Body of pancreas (tissue), 4 donors: Measurements from ENCODE around the gene SCRG1. TPM values are rescaled to one million over a fixed set of nuclear protein-coding genes. Genes with fewer than 3 reads are reported as not detected.

Experiments used
- ATAC-seq: fragments of 150-250 bp; one replicate; pipeline ENCODE4 v1.9.1; 2016
- DNase-seq, 4 donors: peaks; one replicate each; pipeline ENCODE4 v3.0.0-alpha.2; 2019
- H3K27ac ChIP-seq, 4 donors: fragments of 200-600 bp; sonication (generic); 1 replicate in 3 of 4; 2 replicates in 1 of 4; pipeline versions ENCODE4 v1.5.1 to v1.6.1; 2016 to 2019; ENCODE audit warnings: mild to moderate bottlenecking in 1 of 4, mixed read lengths in 1 of 4, moderate library complexity in 1 of 4
- H3K27me3 ChIP-seq, 2 donors: fragments of 200-600 bp; sonication (generic); one replicate each; pipeline ENCODE4 v1.6.0; 2016; ENCODE audit warnings: mild to moderate bottlenecking in 1 of 2
- H3K36me3 ChIP-seq, 2 donors: fragments of 200-600 bp; sonication (generic); replicated peaks in 1 of 2; 2 replicates each; pipeline ENCODE4 v1.5.1; 2016; ENCODE audit warnings: low read depth in 2 of 2; ENCODE audit not compliant: insufficient read depth in 1 of 2
- H3K4me1 ChIP-seq: fragments of 200-600 bp; sonication (generic); one replicate; pipeline ENCODE4 v1.6.0; 2016
- H3K4me3 ChIP-seq, 2 donors: fragments of 200-600 bp; sonication (generic); 1 replicate in 1 of 2; 2 replicates in 1 of 2; pipeline ENCODE4 v1.5.1; 2016 to 2019
- H3K9me3 ChIP-seq, 3 donors: fragments of 200-600 bp; sonication (generic); 1 replicate in 2 of 3; 2 replicates in 1 of 3; pipeline ENCODE4 v1.5.1; 2016
- POLR2A ChIP-seq, 3 donors: fragments of 450-650 bp; IDR thresholded peaks; one replicate each; pipeline ENCODE4 v1.6.1; 2016; ENCODE audit warnings: antibody characterized with exemption in 3 of 3, mild to moderate bottlenecking in 2 of 3
- WGBS, 2 donors: methylation state at CpG; one replicate each; pipeline ENCODE4 v1.1.5; 2017; 5-methylcytosine and 5-hydroxymethylcytosine counted together
- intact Hi-C: fragments of 100-400 bp; cut with DNase I; formaldehyde crosslinking; loops from one replicate; pipeline ENCODE4 v1.15.1; 2023
- total RNA-seq, 2 donors: library from RNA; depleted of rRNA; stranded (reverse); fragments of >200 nt; gene quantifications; one replicate each; pipeline ENCODE4 v1.1.0, GENCODE V29; 2016
- TF ChIP-seq, protein P1 (sequence below), 7 experiments: fragments of 450-650 bp in 4 of 7; fragments of 200-600 bp in 3 of 7; sonication (generic) in 3 of 7; IDR thresholded peaks; one replicate each; pipeline ENCODE4 v1.5.1; 2016 to 2019; ENCODE audit warnings: antibody characterized with exemption in 7 of 7

The SCRG1 gene
- total RNA-seq, 2 donors from 2014 or later, result not detected

DNA sequence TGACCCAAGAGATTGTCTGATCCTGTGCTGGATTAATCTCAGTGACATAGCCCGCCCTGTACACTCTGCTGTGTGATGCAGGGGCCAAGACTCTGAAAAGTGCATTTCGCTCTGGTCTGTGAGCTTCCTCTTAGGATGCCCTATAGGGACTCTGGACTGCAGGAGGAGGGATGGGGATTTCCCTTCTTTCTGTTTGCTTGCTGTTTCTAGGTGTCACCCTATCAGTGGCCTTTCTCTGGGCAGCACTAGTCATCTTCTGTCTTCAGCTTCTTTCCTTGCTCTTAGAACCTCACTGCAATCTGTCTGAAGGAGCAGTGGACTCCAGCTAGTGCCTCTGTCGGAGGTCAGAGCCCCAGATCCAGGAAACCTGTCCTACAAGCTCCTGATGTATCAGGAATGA is 34.5 kb upstream of the SCRG1 start:
- H3K9me3 ChIP-seq, result no peaks in the 10 kb centered on the region
- no peak overlapping the region for H3K27ac ChIP-seq
- 67 to 90% methylated on average over 3 of the region's 3 CpGs for WGBS, 2 donors
- no peaks in the 10 kb centered on the region for H3K36me3 ChIP-seq
- no peak for DNase-seq
- H3K4me3 ChIP-seq, result no peak overlapping the region
- no peaks in the 10 kb centered on the region for H3K4me1 ChIP-seq
- intact Hi-C loops, result no loop called here
- TF ChIP-seq, protein P1, sequence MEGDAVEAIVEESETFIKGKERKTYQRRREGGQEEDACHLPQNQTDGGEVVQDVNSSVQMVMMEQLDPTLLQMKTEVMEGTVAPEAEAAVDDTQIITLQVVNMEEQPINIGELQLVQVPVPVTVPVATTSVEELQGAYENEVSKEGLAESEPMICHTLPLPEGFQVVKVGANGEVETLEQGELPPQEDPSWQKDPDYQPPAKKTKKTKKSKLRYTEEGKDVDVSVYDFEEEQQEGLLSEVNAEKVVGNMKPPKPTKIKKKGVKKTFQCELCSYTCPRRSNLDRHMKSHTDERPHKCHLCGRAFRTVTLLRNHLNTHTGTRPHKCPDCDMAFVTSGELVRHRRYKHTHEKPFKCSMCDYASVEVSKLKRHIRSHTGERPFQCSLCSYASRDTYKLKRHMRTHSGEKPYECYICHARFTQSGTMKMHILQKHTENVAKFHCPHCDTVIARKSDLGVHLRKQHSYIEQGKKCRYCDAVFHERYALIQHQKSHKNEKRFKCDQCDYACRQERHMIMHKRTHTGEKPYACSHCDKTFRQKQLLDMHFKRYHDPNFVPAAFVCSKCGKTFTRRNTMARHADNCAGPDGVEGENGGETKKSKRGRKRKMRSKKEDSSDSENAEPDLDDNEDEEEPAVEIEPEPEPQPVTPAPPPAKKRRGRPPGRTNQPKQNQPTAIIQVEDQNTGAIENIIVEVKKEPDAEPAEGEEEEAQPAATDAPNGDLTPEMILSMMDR (IDR thresholded peaks at IDR 0.05), result no peak
- TF ChIP-seq POLR2A (IDR thresholded peaks at IDR 0.05), result no peak
- ATAC-seq, result no peak
- no peaks in the 10 kb centered on the region for H3K27me3 ChIP-seq

DNA sequence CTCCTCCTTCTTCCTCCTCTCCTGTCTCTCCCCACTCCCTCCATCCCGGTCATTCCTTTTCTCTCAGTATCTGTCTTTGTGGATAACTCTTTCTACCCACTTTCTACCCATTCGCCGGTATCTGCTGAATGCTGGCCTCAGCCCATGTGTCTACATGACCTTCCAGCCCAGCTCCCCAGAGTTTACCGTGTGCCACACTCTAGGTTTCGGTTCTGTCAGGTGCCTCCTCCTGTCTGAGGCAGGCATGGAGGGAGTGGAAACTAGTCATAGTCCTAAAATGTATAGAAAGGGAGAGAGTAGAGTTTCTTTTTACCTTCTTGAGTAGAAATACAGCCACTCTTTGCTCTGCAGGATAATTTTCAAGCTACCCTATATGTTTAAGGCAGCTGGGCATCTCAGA is 33.5 kb upstream of the SCRG1 start:
- intact Hi-C loops, result no loop called here
- Histone ChIP-seq H3K27ac (no peak overlapping the region), H3K27me3 (no peaks in the 10 kb centered on the region), H3K9me3 (no peaks in the 10 kb centered on the region), H3K4me1 (no peaks in the 10 kb centered on the region), H3K36me3 (no peaks in the 10 kb centered on the region), H3K4me3 (no peak overlapping the region)
- ATAC-seq, result no peak
- TF ChIP-seq, protein P1 (IDR thresholded peaks at IDR 0.05), result no peak
- no peak for TF ChIP-seq POLR2A (IDR thresholded peaks at IDR 0.05)
- WGBS, 2 donors, result 85 to 87% methylated on average over 5 of the region's 5 CpGs
- no peak for DNase-seq

DNA sequence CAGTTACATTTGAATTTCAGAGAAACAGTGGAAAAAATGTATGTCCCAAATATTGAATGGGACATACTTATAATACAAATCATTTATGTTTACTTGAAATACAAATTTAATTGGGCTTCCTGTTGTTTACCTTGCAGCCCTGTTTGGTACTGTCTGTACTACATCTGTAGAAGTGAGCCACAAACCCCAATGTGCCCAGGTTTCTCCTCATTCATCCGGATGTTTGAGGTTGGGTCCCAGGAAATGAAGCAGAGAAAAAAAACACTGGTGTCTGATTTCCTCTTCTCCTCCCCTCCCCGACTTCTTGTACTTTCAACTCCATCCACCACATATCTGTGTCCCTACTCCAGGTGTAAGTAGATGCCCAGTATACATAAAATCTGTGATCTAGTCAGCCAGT is 27.1 kb upstream of the SCRG1 start:
- DNase-seq (no peak), ATAC-seq (no peak)
- H3K27me3 ChIP-seq, result no peaks in the 10 kb centered on the region
- H3K36me3 ChIP-seq, result no peaks in the 10 kb centered on the region
- H3K4me1 ChIP-seq, result no peaks in the 10 kb centered on the region
- H3K27ac ChIP-seq, result no peak overlapping the region
- H3K4me3 ChIP-seq, result no peak overlapping the region
- no peaks in the 10 kb centered on the region for H3K9me3 ChIP-seq
- no peak for TF ChIP-seq POLR2A (IDR thresholded peaks at IDR 0.05)
- TF ChIP-seq, protein P1 (IDR thresholded peaks at IDR 0.05), result no peak
- 71 to 91% methylated on average over 2 of the region's 2 CpGs for WGBS, 2 donors
- intact Hi-C loops, result no loop called here

DNA sequence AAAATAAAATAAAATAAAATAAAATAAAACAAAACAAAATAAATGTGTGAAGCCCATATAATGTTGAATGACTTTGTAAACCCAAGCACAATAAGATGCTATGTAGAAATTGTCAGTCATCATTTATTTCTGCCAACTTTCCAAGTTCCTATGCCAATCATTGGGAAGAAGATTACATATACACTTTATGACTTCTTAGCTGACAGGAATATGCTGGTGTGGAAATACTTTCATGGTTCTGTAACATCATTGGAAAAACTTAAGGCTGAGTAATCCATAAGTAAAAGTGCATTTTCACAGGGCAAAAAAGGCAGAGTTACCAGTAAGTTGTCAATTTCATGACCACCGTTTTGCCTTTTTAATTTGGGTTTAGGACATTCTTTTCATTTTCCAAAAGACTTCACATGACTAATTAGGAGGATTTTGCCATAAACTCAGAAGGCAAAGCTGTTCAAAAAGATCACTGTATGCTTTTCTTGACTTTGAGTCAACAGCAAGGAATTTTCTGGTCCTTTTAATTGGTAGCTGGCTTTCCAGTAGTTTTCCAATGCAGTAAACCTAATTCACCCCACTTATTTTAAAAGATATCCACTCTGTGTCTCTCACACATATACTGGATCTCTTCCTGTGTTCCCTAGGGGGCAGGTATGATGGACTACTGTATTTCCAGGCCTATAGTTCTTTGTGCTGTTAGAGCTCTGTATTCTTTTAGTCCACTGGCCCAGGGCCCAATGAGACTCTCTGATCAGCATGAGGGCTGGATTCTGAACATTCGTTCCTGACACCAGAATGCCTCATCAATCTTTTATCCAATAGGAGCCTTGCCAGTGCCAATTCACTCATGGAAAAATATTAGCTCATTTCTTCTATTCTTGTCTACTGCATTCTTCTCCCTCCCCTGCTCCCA is 26.2 kb upstream of the SCRG1 start:
- Histone ChIP-seq H3K27me3 (no peaks in the 10 kb centered on the region), H3K27ac (no peak overlapping the region), H3K4me3 (no peak overlapping the region), H3K4me1 (peaks cover 3% of the 10 kb centered on the region), H3K36me3 (no peaks in the 10 kb centered on the region), H3K9me3 (no peaks in the 10 kb centered on the region)
- WGBS, 2 donors, result 54 to 66% methylated on average over 2 of the region's 2 CpGs
- DNase-seq (no peak), ATAC-seq (no peak)
- intact Hi-C loops, result no loop called here
- TF ChIP-seq POLR2A (IDR thresholded peaks at IDR 0.05), result no peak
- TF ChIP-seq, protein P1 (IDR thresholded peaks at IDR 0.05), result no peak

DNA sequence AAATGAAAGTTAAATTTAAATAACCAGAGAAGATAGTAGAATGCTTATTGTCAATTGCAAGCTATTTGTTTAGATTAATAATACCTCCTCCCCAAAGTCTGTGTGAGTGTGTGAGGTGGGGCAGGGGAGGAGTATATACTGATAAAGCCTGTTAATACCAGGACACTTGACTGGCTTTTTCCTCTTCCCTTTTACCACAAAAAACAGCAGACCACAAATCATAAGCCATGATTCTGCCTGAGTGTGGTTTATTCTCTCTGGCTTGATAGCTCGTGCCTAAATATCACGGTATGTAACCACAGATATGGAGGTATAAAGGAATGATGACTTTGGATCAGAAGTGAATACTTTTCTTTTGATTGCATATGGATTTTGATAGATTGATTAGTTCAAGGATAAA is 21.9 kb upstream of the SCRG1 start:
- H3K4me3 ChIP-seq, result no peak overlapping the region
- TF ChIP-seq, protein P1 (IDR thresholded peaks at IDR 0.05), result no peak
- TF ChIP-seq POLR2A (IDR thresholded peaks at IDR 0.05), result no peak
- WGBS, 2 donors, result 78 to 97% methylated on average over 2 of the region's 2 CpGs
- H3K9me3 ChIP-seq, result no peaks in the 10 kb centered on the region
- no peaks in the 10 kb centered on the region for H3K27me3 ChIP-seq
- no peaks in the 10 kb centered on the region for H3K36me3 ChIP-seq
- H3K4me1 ChIP-seq, result peaks cover 3% of the 10 kb centered on the region
- intact Hi-C loops, result no loop called here
- no peak overlapping the region for H3K27ac ChIP-seq
- no peak for DNase-seq
- no peak for ATAC-seq
